ACHN (cell line): Measurements from ENCODE around the gene GPRASP3.
A peak's percentile ranks its signal among the peaks of the same experiment; 100 is the strongest.

Source experiments
- DNase-seq: peaks from one replicate; pipeline ENCODE4 v3.0.0-alpha.2; 2015
- in situ Hi-C: cut with HindIII; loops from 2 replicates; pipeline ENCODE4 v1.10.0; 2017; ENCODE audit warnings: low sequenced_read_pairs, low pct_ligation_motif_present, low pct_unique_long_range_greater_than_20kb

The GPRASP3 gene

DNA sequence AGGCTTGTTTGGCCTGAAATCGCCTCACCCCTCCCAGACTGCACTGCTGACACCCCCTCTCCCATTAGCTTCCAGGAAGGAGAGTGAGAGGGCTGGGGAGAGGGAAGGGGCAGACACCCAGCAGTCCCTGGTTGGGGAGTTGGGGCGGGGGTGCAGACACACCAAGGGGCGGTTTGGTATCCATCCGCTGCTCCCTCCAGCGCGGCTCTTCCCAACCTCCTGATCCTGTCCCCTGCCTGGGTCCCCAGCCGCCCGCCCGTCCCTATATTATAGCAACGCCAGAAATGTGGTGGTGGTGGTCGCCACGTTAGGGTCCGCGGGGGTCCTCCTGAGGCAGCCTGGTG is 24.9 kb downstream of the GPRASP3 start:
- in situ Hi-C loops, result no loop called here
- DNase-seq, result no peak

DNA sequence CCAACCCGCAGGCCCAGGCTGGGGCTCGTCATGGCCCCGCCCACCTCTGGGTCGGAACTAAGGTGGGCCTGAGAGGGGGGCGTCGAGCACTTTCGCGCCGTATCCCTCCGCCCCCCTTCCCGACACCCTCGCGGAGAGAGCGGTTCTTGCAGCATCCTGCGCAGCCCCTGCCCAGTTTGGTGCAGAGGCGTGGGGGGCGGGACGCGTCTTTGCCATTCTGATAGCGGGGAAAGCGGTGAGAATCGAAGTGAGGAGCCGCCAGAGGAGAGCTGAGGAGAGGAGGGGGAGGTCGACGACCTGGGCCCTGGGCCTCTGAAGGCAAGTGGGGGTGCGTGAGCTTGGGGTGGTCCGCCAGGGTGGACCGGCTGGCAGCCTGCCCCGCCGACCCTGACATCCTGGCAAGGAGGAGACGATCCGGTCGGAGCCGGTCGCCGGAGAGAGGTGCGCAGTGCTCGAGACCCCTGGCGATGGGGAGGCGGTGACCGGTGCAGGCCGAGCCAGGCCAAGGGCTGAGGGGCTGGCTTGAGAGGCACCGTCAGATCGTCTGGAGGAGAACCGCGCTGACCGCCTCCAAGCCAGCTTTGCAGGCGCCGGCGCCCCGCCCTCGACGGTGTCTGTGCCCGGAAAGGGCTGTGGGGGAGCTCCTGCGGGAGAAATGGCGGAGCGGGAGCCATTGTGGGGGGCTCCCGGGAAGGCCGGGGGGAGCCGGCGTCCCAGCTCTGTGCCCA is 25.5 kb downstream of the GPRASP3 start:
- DNase-seq, result peak; percentile 27

DNA sequence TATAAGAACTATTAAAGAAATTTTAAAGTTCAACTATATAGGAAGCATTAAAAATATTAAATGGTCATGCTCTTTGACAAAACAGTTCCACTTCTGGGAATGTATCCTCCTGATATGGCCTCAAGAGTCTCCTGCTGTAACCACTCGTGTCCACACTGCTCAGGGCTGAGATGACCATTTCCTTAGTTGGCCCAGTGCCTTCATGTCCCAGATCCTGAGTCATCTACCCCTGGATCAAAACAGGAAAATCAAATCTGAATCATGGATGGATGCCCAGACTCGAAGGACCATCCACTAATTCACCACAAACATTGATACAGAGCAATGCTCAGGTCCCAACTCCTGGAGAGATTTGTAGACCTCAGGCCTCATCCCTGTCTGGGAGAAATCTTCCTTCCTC is 44.7 kb downstream of the GPRASP3 start:
- peak; percentile 49 for DNase-seq
- in situ Hi-C loops, result no loop called here

More for the DNA sequence above, 25.5 kb downstream of the GPRASP3 start:
- in situ Hi-C loops, result no loop called here

DNA sequence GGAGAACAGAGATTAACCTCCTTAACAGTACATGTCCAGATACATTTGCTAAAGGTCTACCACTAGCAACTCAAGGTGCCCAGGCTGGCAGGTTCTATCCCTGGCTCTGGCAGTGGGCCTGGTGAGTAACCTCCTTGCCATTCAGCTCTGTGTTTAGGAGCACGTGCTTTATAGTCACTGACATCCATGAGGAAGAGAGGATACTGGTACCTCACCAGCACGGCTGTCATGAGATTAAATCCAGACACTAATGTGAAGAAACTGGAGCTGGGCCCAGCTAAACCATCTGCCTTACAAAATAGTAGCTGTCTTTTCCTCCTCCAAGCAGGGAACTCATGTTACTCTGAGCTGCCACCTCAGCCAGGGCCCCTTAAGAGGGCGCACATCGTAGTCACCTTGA is 45.3 kb downstream of the GPRASP3 start:
- DNase-seq, result peak; percentile 46
- in situ Hi-C loops, result no loop called here

DNA sequence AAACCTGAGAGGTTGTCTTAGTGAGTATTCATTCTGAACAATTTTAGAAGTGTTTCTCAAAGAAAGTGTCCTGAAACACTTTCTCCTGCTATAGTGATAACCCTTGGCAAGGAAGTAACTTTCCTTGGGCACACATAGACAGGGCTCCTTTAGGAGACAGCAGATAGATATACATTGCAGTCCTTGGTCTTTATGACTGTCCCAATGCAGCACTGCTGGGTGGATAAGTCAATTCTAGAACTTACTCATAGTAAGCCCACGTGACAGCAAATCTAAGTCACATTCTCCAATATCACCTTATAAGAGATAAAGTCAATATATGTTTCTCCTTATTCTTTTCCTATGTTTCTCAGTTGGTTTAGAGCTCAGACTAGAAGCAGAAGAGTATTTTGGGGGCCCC is 46.7 kb downstream of the GPRASP3 start:
- in situ Hi-C loops, result no loop called here
- DNase-seq, result no peak

DNA sequence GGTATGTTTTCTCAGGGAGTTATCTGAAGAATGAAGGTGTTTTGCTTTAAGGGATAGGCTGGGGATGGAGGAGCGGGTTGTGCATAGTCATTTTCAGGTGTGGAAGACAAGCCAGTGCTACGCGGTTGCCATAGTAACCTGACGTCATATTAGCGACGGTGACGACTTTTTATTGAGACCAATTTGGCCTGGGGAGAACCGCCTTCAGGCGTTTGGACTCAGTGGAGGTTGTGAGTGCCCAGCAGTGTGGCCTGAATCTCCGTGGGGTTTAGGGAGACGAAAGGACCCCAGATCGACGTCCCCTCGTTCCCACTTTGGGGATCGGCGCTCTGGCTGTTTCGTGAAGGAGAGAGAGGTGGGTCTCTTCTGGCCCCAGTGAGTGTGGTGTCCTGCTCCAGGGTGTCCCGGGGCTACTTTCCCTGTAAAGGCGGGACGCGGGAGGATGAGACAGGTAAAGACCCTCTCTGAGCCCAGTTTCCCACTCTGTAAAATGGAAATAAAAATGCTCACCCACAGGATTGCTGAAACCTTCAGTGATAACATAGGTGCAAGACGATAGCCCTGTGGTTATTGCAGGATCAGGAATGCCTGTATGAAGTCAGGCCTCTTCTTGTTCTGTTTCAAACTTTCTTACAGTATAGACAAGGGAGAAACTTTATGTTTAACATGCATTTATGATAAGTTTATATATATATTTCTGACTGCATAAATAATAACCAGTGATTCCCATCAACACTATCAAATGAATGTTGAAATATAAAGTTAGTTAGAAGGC is 48.6 kb downstream of the GPRASP3 start:
- DNase-seq, result peak; percentile 84
- in situ Hi-C loops, result no loop called here
